K562 (cell line): Measurements from ENCODE around the gene CMTM8. TPM values are rescaled to one million over a fixed set of nuclear protein-coding genes. Genes with fewer than 3 reads are reported as not detected.

ENCODE experiments used
- ATAC-seq: fragments of 200-7000 bp; cut with Tn5 transposase; 3 replicates; pipeline ENCODE4 v1.9.1; 2020; ENCODE audit warnings: moderate library complexity
- BruUV-seq: library from RNA; stranded (reverse); fragments of 400-500 nt; replicated peaks from 2 replicates; lab custom pipeline; 2021; lab: Mats Ljungman, UMichigan
- CTCF ChIA-PET: fragments of 300-600 bp; formaldehyde crosslinking; extraction: SDS; loops from one replicate; lab custom pipeline; 2021; ENCODE audit warnings: low intra/inter-chr PET ratio; lab: Yijun Ruan, JAX
- POLR2A ChIA-PET: fragments of 300-600, 350-650 bp; sonication (Branson Sonifier 250); formaldehyde crosslinking; extraction: SDS; loops from one replicate; lab custom pipeline; 2021; ENCODE audit warnings: antibody characterized with exemption, inconsistent platforms; lab: Yijun Ruan, JAX
- DNase-seq, 4 experiments: peaks; one replicate each; pipeline versions ENCODE4 v3.0.0 to v3.0.0-alpha.2; 2011 to 2018; ENCODE audit warnings: low spot score in 3 of 4, mixed read lengths in 3 of 4; ENCODE audit errors: extremely low read depth in 1 of 4
- FAIRE-seq: peaks from 2 replicates; lab custom pipeline; 2011; peaks lifted over from hg19 to GRCh38; lab: Jason Lieb, UNC
- H2AFZ ChIP-seq: 2 replicates; pipeline ENCODE4 v1.6.0; 2011; ENCODE audit warnings: low read depth, low read length, control low read depth, inconsistent platforms
- H3K27ac ChIP-seq: fragments of 200-600 bp; 3 replicates; pipeline ENCODE4 v1.8.0; 2011; ENCODE audit warnings: low read depth, mild to moderate bottlenecking, control low read depth, inconsistent platforms, low read length, moderate library complexity, mixed read lengths; ENCODE audit errors: extremely low read depth
- H3K27me3 ChIP-seq, 2 experiments: fragments of 300-600 bp in 1 of 2; 2 replicates in 1 of 2; 3 replicates in 1 of 2; pipeline versions ENCODE4 v1.6.0 to v1.8.0; 2011; ENCODE audit warnings: inconsistent platforms in 2 of 2, low read length in 2 of 2, mild to moderate bottlenecking in 1 of 2, mixed read lengths in 1 of 2, moderate library complexity in 1 of 2; ENCODE audit not compliant: control insufficient read depth in 2 of 2, insufficient read depth in 2 of 2
- H3K36me3 ChIP-seq: fragments of 300-600 bp; 3 replicates; pipeline ENCODE4 v1.8.0; 2011; ENCODE audit warnings: mild to moderate bottlenecking, low read length, inconsistent platforms; ENCODE audit not compliant: control insufficient read depth, insufficient read depth
- H3K4me1 ChIP-seq, 2 experiments: fragments of 200-600 bp in 1 of 2; replicated peaks in 1 of 2; 2 replicates in 1 of 2; 3 replicates in 1 of 2; pipeline versions ENCODE4 v1.5.1 to v1.8.0; 2011; ENCODE audit warnings: inconsistent platforms in 2 of 2, low read length in 2 of 2, mild to moderate bottlenecking in 1 of 2, mixed read lengths in 1 of 2, moderate library complexity in 1 of 2; ENCODE audit not compliant: control insufficient read depth in 2 of 2, insufficient read depth in 2 of 2
- H3K4me2 ChIP-seq: 2 replicates; pipeline ENCODE4 v1.6.1; 2011; ENCODE audit warnings: low read length, control low read depth, inconsistent platforms, mixed read lengths; ENCODE audit not compliant: insufficient read depth
- H3K4me3 ChIP-seq: fragments of 200-600 bp; sonication (generic), shearing (Covaris generic); 2 replicates; pipeline ENCODE4 v1.5.1; 2016; ENCODE audit warnings: control low read depth, inconsistent platforms
- H3K79me2 ChIP-seq: fragments of 200-600 bp; 3 replicates; pipeline ENCODE4 v1.8.0; 2011; ENCODE audit warnings: low read length, inconsistent platforms; ENCODE audit not compliant: control insufficient read depth, insufficient read depth
- H3K9ac ChIP-seq, 2 experiments: 2 replicates each; pipeline versions ENCODE4 v1.6.0 to v1.6.1; 2011; ENCODE audit warnings: low read depth in 2 of 2, low read length in 2 of 2, control low read depth in 1 of 2, inconsistent platforms in 1 of 2, mild to moderate bottlenecking in 1 of 2, mixed read lengths in 1 of 2; ENCODE audit not compliant: insufficient read depth in 1 of 2
- H3K9me1 ChIP-seq: one replicate; pipeline ENCODE4 v1.6.0; 2011; ENCODE audit warnings: inconsistent platforms, mild to moderate bottlenecking, low read length, moderate library complexity; ENCODE audit not compliant: control insufficient read depth, insufficient read depth
- H3K9me3 ChIP-seq: replicated peaks from 2 replicates; pipeline ENCODE4 v1.5.1; 2011; ENCODE audit warnings: low read depth, low read length, inconsistent platforms; ENCODE audit not compliant: control insufficient read depth, insufficient read depth
- H4K20me1 ChIP-seq: replicated peaks from 2 replicates; pipeline ENCODE4 v1.6.1; 2011; ENCODE audit warnings: low read length, inconsistent platforms, mixed read lengths; ENCODE audit not compliant: control insufficient read depth, insufficient read depth
- BCOR ChIP-seq: fragments of 450-650 bp; IDR thresholded peaks from 2 replicates; pipeline ENCODE4 v1.6.1; 2016
- CBFA2T2 ChIP-seq: fragments of 450-650 bp; conservative IDR thresholded peaks from 2 replicates; pipeline ENCODE4 v1.6.1; 2017; ENCODE audit warnings: mild to moderate bottlenecking
- CCNT2 ChIP-seq: IDR thresholded peaks from 2 replicates; pipeline ENCODE4 v1.6.1; 2011; ENCODE audit warnings: borderline replicate concordance, low read depth, mild to moderate bottlenecking, moderate library complexity, mixed read lengths, low read length; ENCODE audit not compliant: insufficient read length; ENCODE audit errors: extremely low read depth
- GMEB1 ChIP-seq: fragments of 250-450 bp; sonication (Bioruptor Pico); IDR thresholded peaks from 2 replicates; pipeline ENCODE4 v1.4.0; 2020; ENCODE audit warnings: mild to moderate bottlenecking
- GTF3C2 ChIP-seq: IDR thresholded peaks from 3 replicates; pipeline ENCODE4 v1.6.1; 2011; ENCODE audit warnings: borderline replicate concordance, mild to moderate bottlenecking, moderate library complexity; ENCODE audit not compliant: insufficient read length; ENCODE audit errors: extremely low read depth
- NFYB ChIP-seq: IDR thresholded peaks from 2 replicates; pipeline ENCODE4 v1.6.1; 2011; ENCODE audit warnings: mild to moderate bottlenecking, moderate library complexity; ENCODE audit not compliant: insufficient read length; ENCODE audit errors: extremely low read depth
- NR2C2 ChIP-seq, 2 experiments: fragments of 200-800 bp in 1 of 2; sonication (Bioruptor generic) in 1 of 2; sonication (generic) in 1 of 2; formaldehyde crosslinking in 1 of 2; IDR thresholded peaks; 2 replicates each; pipeline versions ENCODE4 v1.6.1 to v1.8.0; 2016 to 2022; ENCODE audit warnings: mild to moderate bottlenecking in 1 of 2, missing compliant biosample characterization in 1 of 2, missing genetic modification characterization in 1 of 2, missing genetic modification reagents in 1 of 2
- RAD51 ChIP-seq: fragments of 450-650 bp; IDR thresholded peaks from 2 replicates; pipeline ENCODE4 v1.7.1; 2016; ENCODE audit warnings: low read depth, mild to moderate bottlenecking, borderline replicate concordance
- USF2 ChIP-seq: sonication (generic); formaldehyde crosslinking; IDR thresholded peaks from 2 replicates; pipeline ENCODE4 v1.5.0; 2020; ENCODE audit warnings: missing genetic modification reagents
- ZBTB2 ChIP-seq: fragments of 450-650 bp; IDR thresholded peaks from 2 replicates; pipeline ENCODE4 v1.6.1; 2016; ENCODE audit warnings: antibody characterized with exemption
- WGBS: fragments of 100-300 bp; shearing (Covaris generic); methylation state at CpG from one replicate; pipeline ENCODE4 v1.1.6; 2016; ENCODE audit warnings: low coverage, mixed read lengths; ENCODE audit not compliant: insufficient coverage; ENCODE audit errors: missing lambda C conversion rate; 5-methylcytosine and 5-hydroxymethylcytosine counted together
- in situ Hi-C: fragments of 300-500 bp; cut with MboI; formaldehyde crosslinking; loops from 4 replicates; pipeline ENCODE4 v1.15.0; 2018; ENCODE audit warnings: inconsistent platforms, mixed read lengths
- intact Hi-C: fragments of 100-400 bp; cut with micrococcal nuclease; formaldehyde crosslinking; loops from 2 replicates; pipeline ENCODE4 v1.14.2; 2022
- polyA plus RNA-seq, 8 experiments: library from polyadenylated mRNA; depleted of rRNA in 4 of 8; stranded (reverse) in 5 of 8; unstranded in 3 of 8; fragments of >200 nt; fragmentation: Nextera tagmentation in 2 of 8; fragmentation: Illumina TruSeq in 1 of 8; extraction: Ambion mirVana in 2 of 8; extraction: Trizol in 1 of 8; gene quantifications; 2 replicates each; pipeline versions ENCODE4 v1.2.1 to v1.2.3, GENCODE V29; 2011 to 2014; ENCODE audit warnings: inconsistent platforms in 1 of 8, missing spikeins in 1 of 8
- total RNA-seq, 7 experiments: library from RNA; depleted of rRNA in 6 of 7; stranded (reverse); fragments of >200 nt in 6 of 7; fragmentation: Illumina TruSeq in 2 of 7; extraction: Trizol in 2 of 7; gene quantifications; 2 replicates each; pipeline versions ENCODE4 v1.2.1 to v1.2.3, GENCODE V29; 2011 to 2021; ENCODE audit warnings: low replicate concordance in 1 of 7
- TF ChIP-seq, protein P1 (sequence below): fragments of 450-650 bp; formaldehyde crosslinking; IDR thresholded peaks from 2 replicates; pipeline ENCODE4 v1.4.0; 2020; ENCODE audit warnings: mild to moderate bottlenecking, mixed read lengths

CMTM8 gene
- total and polyA plus RNA-seq, 9 of the 15 experiments (the other 6 are each of a cell fraction or from before 2014, with no cell fraction given) = not detected

GRCh38 chr3:32373844-32374243 lies 135.4 kb downstream of the CMTM8 start:
- no TSS peak for BruUV-seq
- no peaks in the 10 kb centered on the region for H3K9me1 ChIP-seq
- intact Hi-C loops (loop anchor here (1.0 to 10.0 kb wide), 2 partner anchors 94 to 291 kb away; no protein-coding TSS in a partner anchor), in situ Hi-C loops (no loop called here)
- no peaks in the 10 kb centered on the region for H3K79me2 ChIP-seq
- ChIA-PET POLR2A (interaction anchor here (0.6 kb wide), 1 partner anchor 48 kb away, joined by 3 read pairs; no protein-coding TSS in a partner anchor), CTCF (interaction anchor here (0.7 to 1.3 kb wide), 3 partner anchors 26 to 406 kb away, joined by 3 to 8 read pairs (median 4); no protein-coding TSS in a partner anchor)
- H3K4me3 ChIP-seq = no peak overlapping the region
- H3K9ac ChIP-seq = no peak overlapping the region
- FAIRE-seq (no peak), DNase-seq (peak; percentile 21 to 49 (median 34)), ATAC-seq (peak; percentile 73)
- peaks cover 11 to 21% of the 10 kb centered on the region in 2 experiments for H3K27me3 ChIP-seq
- WGBS = 3% methylated on average over 5 of the region's 5 CpGs
- H3K9me3 ChIP-seq = no peaks in the 10 kb centered on the region
- H3K27ac ChIP-seq = no peak overlapping the region
- no peaks in the 10 kb centered on the region for H4K20me1 ChIP-seq
- no peak overlapping the region for H2AFZ ChIP-seq
- H3K36me3 ChIP-seq = no peaks in the 10 kb centered on the region
- no peaks in the 10 kb centered on the region for H3K4me1 ChIP-seq
- H3K4me2 ChIP-seq = no peak overlapping the region
- TF ChIP-seq GTF3C2 = no peak
- TF ChIP-seq USF2 (CRISPR knock-in tag) = peak; percentile 67
- TF ChIP-seq GMEB1 (CRISPR knock-in tag) = no peak
- TF ChIP-seq CBFA2T2 = peak; percentile 15; the same call in 1 of the 2 replicates
- TF ChIP-seq NR2C2 (CRISPR knock-in tag; IDR thresholded peaks at IDR 0.05) = no peak
- no peak for TF ChIP-seq NR2C2 (tag; IDR thresholded peaks at IDR 0.05)
- TF ChIP-seq CCNT2 = no peak
- peak; percentile 70; the same call in 1 of the 2 replicates for TF ChIP-seq RAD51
- TF ChIP-seq, protein P1, sequence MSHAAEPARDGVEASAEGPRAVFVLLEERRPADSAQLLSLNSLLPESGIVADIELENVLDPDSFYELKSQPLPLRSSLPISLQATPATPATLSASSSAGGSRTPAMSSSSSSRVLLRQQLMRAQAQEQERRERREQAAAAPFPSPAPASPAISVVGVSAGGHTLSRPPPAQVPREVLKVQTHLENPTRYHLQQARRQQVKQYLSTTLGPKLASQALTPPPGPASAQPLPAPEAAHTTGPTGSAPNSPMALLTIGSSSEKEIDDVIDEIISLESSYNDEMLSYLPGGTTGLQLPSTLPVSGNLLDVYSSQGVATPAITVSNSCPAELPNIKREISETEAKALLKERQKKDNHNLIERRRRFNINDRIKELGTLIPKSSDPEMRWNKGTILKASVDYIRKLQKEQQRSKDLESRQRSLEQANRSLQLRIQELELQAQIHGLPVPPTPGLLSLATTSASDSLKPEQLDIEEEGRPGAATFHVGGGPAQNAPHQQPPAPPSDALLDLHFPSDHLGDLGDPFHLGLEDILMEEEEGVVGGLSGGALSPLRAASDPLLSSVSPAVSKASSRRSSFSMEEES (CRISPR knock-in tag) = peak; percentile 89
- TF ChIP-seq ZBTB2 = no peak
- no peak for TF ChIP-seq BCOR
- peak; percentile 7 for TF ChIP-seq NFYB
